NCI-H2196 treated with DMSO at 0.1 percent for 48 hours (cell line): Measurements from ENCODE around the gene EHD3.

Experiments used
- DNase-seq: peaks from one replicate; lab custom pipeline; 2025; ENCODE audit not compliant: unreplicated experiment; lab: John Stamatoyannopoulos, UW

The EHD3 gene

DNA sequence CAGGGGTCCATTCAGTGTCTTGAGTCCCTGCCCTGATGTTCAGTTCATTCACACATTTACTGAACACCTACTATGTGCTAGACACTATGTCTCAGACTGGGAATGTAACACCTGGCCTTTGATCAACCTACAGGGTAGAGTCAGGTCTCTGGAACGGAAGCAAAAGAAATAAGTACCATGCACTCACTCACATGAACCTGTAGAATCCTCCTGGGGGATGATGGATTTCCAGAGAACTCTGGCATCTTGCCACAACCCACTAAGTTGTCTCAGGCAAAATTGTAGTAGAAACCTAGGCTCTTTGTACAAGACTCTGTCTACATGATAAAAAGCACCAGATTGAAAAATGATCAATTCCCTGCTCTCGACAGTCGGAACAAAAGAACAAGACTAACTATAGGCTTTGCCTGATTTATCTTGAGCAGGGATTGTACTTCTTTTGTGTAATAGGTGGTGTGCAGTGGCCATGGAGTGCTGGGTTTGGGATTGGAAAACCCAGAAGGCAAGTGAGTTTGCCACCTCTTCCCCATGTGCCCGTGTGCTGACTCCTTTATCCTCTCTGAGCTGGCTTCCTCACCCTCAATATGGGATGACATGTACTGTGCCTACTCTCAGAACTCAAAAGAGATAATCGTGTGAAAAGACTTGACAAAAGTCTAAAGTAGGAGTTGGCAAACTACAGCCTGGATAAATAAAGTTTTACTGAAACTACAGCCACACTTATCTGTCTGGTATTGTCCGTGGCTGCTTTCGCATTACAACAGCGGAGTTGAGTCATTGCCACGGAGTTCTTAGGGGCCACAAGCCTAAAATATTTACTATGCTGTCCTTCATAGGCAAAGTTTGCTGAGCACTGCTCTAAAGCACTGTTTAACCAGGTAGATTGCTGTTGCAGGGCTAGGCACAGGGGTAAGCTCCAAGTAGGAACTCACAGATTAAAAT, 21.0 kb upstream of the EHD3 start:
- DNase-seq = no peak

DNA sequence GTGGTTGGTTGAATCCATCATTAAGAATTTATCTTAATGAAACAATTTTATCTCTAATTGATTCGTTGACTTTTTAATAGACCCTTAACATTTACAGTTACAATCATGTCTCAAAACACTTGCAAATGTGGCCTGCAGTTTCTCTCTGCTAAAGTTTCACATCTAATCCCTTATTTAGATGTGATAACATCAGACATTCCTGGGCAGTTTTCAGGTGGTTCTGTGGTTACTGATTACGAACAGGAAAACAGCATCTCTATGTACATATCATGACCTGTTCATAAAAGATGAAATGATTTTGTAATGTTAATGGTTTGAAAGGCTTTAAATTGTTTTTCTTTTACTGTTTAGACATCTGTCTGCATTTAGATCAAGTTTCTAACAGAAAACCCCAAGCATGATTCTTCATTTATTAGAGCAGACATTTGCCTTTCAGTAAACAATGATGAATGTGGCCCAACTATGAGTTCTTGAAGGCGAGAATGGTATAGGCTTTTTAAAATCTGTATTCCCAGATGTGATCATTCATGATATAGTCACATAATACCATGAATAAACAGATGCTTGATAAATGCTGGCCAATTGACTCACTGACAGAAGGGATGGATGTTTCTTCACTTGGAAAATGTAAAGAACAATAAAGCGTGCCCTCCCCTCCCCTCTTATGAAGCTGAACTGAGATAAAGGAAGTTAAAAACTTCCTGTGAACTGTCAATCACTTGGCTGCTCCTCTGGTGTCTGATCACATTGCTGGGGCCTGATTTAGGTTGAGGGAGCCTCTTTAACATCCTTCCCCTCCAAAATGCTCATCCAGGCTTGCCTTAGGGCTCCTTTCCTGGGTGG, 20.1 kb upstream of the EHD3 start:
- DNase-seq = no peak

GRCh38 chr2:31214444-31214915, 19.5 kb upstream of the EHD3 start:
- no peak for DNase-seq

- no peak for DNase-seq
These were observed 17.2 kb upstream of the EHD3 start for GRCh38 chr2:31216734-31217133.

DNA sequence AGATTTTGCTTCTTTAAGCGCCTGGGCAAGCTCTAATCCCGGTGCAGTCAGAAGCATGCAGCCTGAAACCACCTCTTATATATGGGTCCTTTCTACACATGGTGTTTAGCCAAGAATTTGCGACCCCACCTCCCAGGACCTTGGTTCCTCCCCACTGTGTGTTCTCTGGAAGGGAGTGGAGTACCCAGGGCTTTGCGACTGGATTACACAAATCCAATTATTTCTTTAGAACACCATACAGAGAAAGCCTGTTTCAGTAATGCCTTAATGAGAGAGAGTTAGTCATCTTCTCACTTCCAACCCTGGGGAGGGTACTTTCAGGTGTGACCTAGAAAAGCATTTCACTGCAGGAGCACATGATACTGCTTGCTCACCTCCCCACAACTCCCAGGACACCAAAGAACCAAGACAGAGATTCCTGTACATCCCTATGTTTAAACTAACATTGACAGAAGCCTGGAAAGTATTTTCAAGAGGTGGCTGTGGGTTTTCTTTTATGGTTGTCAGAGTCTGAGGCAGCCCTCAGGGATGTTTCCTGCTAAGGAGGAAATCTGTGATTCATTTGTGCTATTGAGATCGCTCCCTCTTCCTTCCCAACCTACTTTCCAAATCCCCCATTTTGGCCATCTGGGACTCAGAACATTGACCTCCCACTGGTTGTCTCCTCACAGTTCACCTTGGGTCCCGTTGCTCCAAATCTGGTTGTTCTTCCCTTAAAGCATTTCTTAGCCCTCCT, 16.3 kb upstream of the EHD3 start, which contains the start of gene CAPN14:
TSS of gene CAPN14 (minus strand) at position 51 of the 736 bp plus-strand sequence. CDS start 12,068 bp downstream, outside the sequence.
- no peak for DNase-seq

DNA sequence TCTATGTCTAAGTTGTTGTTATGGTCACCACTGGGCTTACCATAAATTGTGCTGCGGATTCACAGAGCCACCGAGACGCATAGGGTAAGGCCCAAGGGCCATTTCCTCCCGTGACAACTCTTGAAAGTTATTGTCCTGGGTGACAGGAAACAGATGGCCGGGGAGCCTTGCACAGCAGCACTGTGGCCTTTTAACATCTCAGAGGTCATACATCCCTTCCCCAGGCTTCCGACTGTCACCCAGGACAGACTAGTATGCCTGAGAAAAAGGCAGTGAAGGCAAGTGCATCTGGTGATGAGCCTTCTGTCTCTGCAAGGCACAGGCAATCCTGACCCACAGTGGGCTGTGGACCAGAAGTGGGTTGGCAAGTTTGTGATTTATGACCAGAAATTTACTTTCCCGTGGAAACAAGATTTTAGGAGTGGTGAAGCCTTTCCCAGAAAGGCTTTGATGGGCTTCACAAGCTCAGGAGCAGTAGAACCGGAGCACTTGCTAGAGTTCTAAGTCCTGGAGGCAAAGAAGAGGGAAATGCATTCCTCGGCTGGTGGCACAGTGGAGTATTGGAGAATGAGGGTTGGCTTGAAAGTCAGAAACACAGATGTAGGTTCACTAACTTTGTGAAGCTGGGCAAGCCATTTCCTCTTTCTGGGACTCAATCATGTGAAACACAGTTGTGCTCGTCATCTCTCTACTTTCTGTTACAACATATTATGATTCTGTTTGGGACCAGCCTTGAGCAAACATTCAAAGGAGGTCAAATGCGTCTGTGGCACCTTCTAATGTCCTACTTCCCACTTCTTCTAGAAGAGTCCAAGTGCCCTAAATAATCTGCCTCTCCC, 14.6 kb upstream of the EHD3 start:
- no peak for DNase-seq

- DNase-seq = no peak
These were observed 12.4 kb upstream of the EHD3 start for GRCh38 chr2:31221544-31221943.

- DNase-seq = no peak
These were observed 11.9 kb upstream of the EHD3 start for GRCh38 chr2:31222071-31222470.

DNA sequence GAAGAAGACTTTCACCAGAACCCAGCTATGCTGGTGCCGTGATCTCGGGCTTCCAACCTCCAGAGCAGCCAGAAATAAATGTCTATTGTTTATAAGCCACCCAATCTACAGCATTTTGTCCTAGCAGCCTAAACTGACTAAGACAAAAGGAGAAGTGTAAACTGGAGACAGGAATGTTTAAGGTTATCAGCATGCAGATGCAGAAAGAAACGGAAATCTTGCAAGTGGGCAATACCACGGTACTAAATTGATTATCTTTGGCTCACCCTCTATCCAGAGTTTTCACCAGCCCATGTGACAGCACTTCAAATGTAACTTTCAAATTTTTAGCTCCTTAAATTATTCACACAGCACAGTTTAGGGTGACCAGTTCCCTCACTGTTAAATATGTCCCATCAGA, 10.9 kb upstream of the EHD3 start:
- no peak for DNase-seq

DNA sequence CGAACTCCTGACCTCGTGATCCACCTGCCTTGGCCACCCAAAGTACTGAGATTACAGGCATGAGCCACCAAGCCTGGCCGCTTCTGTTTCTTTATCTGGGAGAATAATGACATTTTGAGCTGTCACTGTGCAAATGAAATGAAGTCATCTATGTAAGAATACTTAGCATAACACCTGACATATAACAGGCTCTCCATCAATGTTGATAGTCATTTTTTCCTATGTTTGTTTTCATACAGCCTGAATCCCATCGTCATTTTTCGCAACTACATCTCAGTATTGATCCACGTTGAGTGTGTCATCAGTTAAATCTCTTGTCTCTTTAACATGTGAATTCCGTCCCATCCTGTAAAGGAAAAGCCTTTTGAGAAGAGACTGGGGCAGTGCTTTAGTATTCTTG, 10.2 kb upstream of the EHD3 start:
- no peak for DNase-seq

GRCh38 chr2:31226266-31226665, 7.7 kb upstream of the EHD3 start:
- DNase-seq = no peak

DNA sequence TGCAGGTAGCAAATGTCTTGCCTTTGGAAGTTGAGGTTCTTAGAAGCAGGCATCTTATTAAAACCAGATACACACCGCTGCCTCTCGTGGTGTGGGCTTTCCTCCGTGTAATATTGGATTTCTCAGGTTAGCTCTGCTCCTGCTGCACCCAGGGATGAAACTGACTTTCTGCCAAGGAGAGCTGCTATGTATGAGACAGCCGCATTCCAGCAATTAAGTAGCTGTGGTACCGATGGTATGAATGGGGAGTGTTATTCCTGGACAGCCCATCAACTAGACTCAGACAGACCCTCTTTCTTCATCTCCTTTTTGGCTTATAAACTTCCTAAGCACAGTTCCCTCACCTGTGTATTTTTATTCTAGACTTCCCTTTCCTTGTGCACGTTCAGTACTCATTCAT, 6.8 kb upstream of the EHD3 start:
- DNase-seq = no peak

DNA sequence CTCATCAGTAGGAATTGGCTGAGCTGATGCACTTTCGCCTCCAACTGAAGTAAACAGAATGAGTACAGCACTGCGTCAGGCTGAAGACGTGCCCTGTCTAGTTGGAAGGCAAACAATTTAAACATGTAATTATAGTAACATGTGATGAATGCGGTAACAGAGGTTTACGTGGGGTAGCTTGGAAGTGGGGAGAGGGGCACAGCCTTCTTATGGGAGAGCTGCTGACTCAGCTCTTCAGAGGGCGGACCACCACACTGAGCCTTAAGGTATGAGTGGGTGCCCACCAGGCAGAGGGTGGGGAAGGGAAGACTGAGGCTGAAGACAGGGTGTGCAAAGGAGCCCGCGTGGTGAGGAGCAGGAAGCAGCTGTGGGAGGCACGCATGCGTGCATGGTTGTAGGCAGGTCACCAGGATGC, 6.2 kb upstream of the EHD3 start:
- DNase-seq = no peak

GRCh38 chr2:31228717-31229116, 5.2 kb upstream of the EHD3 start:
- no peak for DNase-seq

- no peak for DNase-seq
These were observed 3.2 kb upstream of the EHD3 start for GRCh38 chr2:31230751-31231150.

DNA sequence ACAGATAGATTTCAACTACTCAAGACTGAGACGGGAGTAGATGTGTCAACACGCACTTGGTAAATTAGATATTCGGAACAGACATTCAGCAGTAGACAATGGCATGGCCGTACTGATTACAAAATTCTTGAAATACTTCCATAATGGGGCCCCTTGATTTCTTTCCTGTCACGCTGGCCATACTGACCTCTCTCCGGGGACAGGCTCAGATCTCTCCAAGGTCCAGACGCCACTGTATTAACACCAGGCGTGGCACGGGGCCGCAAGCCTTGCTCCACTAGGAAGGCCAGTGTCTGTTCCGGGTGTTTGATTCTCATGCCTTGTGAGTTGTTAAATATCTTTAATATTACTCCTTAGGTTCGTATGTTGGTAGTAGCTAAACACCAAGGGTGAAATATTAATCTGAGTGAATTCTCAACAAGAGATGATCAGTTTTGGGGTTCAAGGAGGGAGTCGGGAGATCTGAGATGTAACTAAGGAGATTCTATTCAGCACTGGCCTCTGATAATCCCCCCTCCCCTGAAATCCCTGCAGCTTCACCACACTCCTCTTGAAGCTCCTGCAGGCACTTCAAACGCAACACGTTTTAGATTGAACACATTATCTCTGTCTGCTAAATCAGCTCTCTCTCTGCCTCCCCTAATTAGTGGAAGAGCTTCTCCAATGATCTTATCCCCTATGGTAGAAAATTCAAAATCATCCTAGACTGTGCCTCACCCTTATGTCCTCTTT, 2.2 kb upstream of the EHD3 start:
- DNase-seq = no peak

GRCh38 chr2:31232586-31232985, 1.4 kb upstream of the EHD3 start:
- DNase-seq = no peak

DNA sequence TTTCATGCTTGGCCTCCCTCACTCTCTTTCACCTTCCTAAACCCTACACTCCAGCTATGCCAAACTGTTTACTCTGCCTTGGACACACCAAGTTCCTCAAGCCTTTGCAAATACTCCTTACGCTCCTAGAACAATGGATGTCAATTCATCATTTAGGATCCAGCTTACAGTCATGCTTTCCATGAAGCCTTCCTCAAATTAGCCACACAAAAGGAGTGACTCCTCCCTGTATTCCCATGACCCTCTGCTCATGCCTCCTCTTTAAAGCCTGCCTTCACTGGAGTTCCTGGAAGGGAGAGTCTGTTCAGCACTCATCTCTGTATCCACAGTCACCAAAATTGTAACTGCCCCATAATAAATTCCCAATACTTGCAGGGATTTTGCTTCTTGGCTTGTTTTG, 721 bp upstream of the EHD3 start:
- no peak for DNase-seq

DNA sequence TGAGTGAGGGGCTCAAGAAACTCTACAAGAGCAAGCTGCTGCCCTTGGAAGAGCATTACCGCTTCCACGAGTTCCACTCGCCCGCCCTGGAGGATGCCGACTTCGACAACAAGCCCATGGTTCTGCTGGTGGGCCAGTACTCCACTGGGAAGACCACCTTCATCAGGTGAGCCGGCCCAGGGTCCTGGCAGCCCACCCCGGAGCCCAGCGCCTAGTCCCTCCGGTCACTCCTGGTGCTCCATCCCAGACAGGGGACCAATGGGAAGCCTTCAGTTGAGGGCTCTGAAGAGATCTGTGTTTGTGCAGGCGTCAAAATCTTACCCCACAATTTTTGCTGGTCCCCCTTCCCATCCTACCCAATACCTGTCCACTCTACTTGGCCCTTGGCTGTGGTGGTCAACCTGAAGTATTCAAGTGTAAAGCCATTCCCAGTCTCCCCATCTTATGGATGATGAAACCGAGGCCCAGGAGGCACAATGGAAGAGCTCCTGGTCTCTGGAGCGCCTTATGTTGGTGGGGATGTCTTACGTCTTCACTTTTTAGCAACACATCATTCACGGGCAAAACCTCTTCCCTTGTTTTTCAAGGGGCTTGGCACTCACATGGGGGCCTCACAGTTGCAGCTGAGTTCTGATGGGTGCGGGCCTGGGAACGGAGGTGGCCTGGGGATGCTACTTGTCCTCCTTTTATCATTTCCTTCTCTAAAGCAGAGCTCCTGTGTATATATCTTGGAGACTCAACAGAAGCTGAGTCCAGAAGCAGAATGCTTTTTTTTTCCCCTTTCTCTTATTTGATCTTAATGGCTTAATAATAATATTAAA, 941 bp downstream of the EHD3 start:
- no peak for DNase-seq
